Esophagus (tissue), 2 donors: ENCODE measurements around the gene OR7C1. TPM values are rescaled to one million over a fixed set of nuclear protein-coding genes. Genes with fewer than 3 reads are reported as not detected.
"Not testable (repeated sequence)": the region's sequence is repeated elsewhere in the genome, so short reads cannot be mapped to it uniquely, and the experiment has no call there.

Experiments
- H3K27ac ChIP-seq, 2 donors: one replicate each; pipeline ENCODE4 v1.5.1; 2013; ENCODE audit warnings: low read depth in 2 of 2, mild to moderate bottlenecking in 2 of 2, inconsistent platforms in 1 of 2, low read length in 1 of 2, moderate library complexity in 1 of 2
- H3K27me3 ChIP-seq, 2 donors: one replicate each; pipeline ENCODE4 v1.6.1; 2013; ENCODE audit warnings: low read length in 2 of 2, control low read depth in 1 of 2, mild to moderate bottlenecking in 1 of 2; ENCODE audit not compliant: insufficient read depth in 2 of 2, control insufficient read depth in 1 of 2
- H3K36me3 ChIP-seq, 2 donors: one replicate each; pipeline ENCODE4 v1.6.1; 2013; ENCODE audit warnings: low read length in 1 of 2; ENCODE audit not compliant: control insufficient read depth in 2 of 2, insufficient read depth in 2 of 2
- H3K4me1 ChIP-seq, 2 donors: one replicate each; pipeline ENCODE4 v1.6.1; 2013; ENCODE audit warnings: low read length in 1 of 2; ENCODE audit not compliant: control insufficient read depth in 2 of 2, insufficient read depth in 2 of 2
- H3K4me3 ChIP-seq, 2 donors: one replicate each; pipeline ENCODE4 v1.5.1; 2013; ENCODE audit warnings: low read length in 2 of 2, mild to moderate bottlenecking in 2 of 2, low read depth in 1 of 2, moderate library complexity in 1 of 2
- H3K9me3 ChIP-seq, 2 donors: one replicate each; pipeline ENCODE4 v1.6.1; 2013; ENCODE audit warnings: mild to moderate bottlenecking in 2 of 2, low read depth in 1 of 2, low read length in 1 of 2, moderate library complexity in 1 of 2; ENCODE audit not compliant: control insufficient read depth in 2 of 2, insufficient read depth in 1 of 2
- WGBS, 2 donors: extraction: QIAGEN DNeasy Blood & Tissue Kit; methylation state at CpG; one replicate each; pipeline ENCODE4 v1.1.7; 2013; 5-methylcytosine and 5-hydroxymethylcytosine counted together
- polyA plus RNA-seq, 2 donors: library from polyadenylated mRNA; stranded (reverse); fragments of 200-250 nt; gene quantifications; one replicate each; pipeline ENCODE4 v1.2.3, GENCODE V29; 2013
- donor health status: healthy with polysubstance abuse.
- donor health status: Bipolar disorder and iron deficiency.

Gene OR7C1
- polyA plus RNA-seq, 2 donors = 0.01 to 0.02 TPM

DNA sequence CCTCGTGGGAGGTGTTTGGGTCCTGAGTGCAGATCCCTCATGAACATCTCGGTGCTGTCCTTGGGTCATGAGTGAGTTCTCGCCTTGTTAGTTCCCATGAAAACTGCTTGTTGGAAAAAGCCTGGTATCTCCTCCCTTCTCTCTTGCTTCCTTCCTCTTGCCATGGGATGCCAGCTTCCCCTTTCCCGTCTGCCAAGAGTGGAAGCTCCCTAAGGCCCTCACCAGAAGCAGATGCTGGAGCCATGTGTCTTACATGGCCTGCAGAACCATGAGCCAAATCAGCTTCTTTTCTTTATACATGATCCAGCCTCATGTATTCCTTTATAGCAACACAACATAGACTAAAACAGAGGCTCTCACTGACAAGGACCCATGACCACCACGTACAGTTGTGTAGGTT, 64.8 kb downstream of the OR7C1 start:
- WGBS, 2 donors = 74 to 81% methylated on average over 5 of the region's 5 CpGs
- H3K4me1 ChIP-seq = no peaks in the 10 kb centered on the region
- H3K4me3 ChIP-seq = no peak overlapping the region
- H3K36me3 ChIP-seq = no peaks in the 10 kb centered on the region
- no peaks in the 10 kb centered on the region for H3K27me3 ChIP-seq
- no peaks in the 10 kb centered on the region for H3K9me3 ChIP-seq
- no peak overlapping the region for H3K27ac ChIP-seq

GRCh38 chr19:14769201-14769600, 65.8 kb downstream of the OR7C1 start:
- Histone ChIP-seq H3K4me3 (no peak overlapping the region), H3K27ac (no peak overlapping the region), H3K36me3 (no peaks in the 10 kb centered on the region), H3K27me3 (no peaks in the 10 kb centered on the region), H3K9me3 (no peaks in the 10 kb centered on the region), H3K4me1 (no peaks in the 10 kb centered on the region)
- WGBS, 2 donors = 78 to 91% methylated on average over 5 of the region's 5 CpGs

GRCh38 chr19:14768001-14768400, 67.0 kb downstream of the OR7C1 start:
- Histone ChIP-seq H3K4me1 (no peaks in the 10 kb centered on the region), H3K4me3 (no peak overlapping the region), H3K27ac (no peak overlapping the region), H3K9me3 (no peaks in the 10 kb centered on the region), H3K36me3 (no peaks in the 10 kb centered on the region), H3K27me3 (no peaks in the 10 kb centered on the region)
- WGBS, 2 donors = 79 to 91% methylated on average over 2 of the region's 2 CpGs

- Histone ChIP-seq H3K4me3 (no peak overlapping the region), H3K27ac (no peak overlapping the region), H3K4me1 (no peaks in the 10 kb centered on the region), H3K27me3 (no peaks in the 10 kb centered on the region), H3K9me3 (no peaks in the 10 kb centered on the region), H3K36me3 (no peaks in the 10 kb centered on the region)
- 74 to 84% methylated on average over 2 of the region's 2 CpGs for WGBS, 2 donors
These were observed 67.5 kb downstream of the OR7C1 start for GRCh38 chr19:14767466-14767971.

DNA sequence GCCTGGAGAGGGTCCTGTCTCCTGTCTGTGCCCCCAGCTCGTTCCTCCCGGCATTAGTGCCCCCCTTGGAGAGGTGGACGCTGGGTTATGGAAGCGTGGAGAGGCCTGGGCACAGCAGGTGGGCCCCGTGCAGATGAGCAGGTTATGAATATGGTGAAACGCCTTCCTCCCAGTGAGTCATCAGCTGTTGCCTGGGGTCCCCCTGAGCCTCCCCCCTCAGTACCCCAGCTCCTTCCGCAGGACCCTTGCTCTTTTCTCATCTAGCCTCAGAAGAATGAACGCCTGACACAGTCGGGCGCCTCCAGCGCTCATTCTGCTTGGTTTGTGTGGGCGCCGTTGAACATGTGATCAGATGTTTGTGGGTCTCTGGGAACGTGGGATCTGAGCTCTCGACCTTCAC, 69.1 kb downstream of the OR7C1 start:
- H3K36me3 ChIP-seq, H3K9me3 ChIP-seq, H3K27ac ChIP-seq, H3K4me1 ChIP-seq, H3K27me3 ChIP-seq, H3K4me3 ChIP-seq: not testable (repeated sequence)
- 83 to 84% methylated on average over 15 of the region's 15 CpGs for WGBS, 2 donors

DNA sequence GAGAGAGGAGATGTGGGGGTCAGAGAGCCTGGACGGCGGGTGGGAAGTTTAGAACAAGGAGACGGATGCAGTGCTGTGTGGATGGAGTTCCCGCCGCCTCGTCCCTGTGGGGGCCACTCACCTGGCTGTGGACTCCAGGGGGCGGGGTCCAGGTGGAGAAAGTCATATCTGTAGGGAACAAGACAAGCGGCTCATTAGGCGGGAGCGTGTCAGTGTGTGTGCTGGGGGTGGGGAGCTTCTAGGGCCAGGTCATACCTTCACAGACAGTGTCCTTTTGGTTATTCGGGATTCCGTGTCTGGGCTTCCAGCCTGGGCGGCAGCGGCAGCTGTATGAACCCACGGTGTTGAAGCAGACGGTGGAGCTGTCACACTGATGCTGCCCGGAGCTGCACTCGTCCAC, 69.6 kb downstream of the OR7C1 start:
- not testable (repeated sequence) for H3K9me3 ChIP-seq, H3K27me3 ChIP-seq, H3K27ac ChIP-seq, H3K36me3 ChIP-seq, H3K4me1 ChIP-seq, H3K4me3 ChIP-seq
- 93 to 95% methylated on average over 5 to 9 of the region's 18 CpGs for WGBS, 2 donors

DNA sequence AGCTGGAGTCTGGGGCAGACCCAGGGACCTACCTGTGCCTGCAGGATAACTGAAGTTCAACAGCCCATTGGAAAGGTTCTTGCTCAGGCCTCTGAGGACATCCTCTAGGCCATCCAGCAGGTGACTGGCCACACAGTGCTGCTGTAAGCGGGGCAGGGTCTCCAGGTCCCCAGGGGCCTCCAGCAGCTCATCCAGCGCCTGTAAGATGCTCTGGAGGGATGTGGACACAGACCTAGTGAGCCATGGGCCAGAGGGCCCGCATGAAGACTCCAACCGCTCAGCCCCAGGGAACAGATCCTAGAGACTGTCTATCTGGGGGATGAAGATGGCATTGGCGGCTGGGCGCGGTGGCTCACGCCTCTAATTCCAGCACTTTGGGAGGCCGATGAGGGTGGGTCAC, 70.6 kb downstream of the OR7C1 start:
- H3K27ac ChIP-seq = no peak overlapping the region
- H3K9me3 ChIP-seq = no peaks in the 10 kb centered on the region
- H3K36me3 ChIP-seq = no peaks in the 10 kb centered on the region
- no peaks in the 10 kb centered on the region for H3K4me1 ChIP-seq
- 89 to 93% methylated on average over 9 of the region's 9 CpGs for WGBS, 2 donors
- no peaks in the 10 kb centered on the region for H3K27me3 ChIP-seq
- H3K4me3 ChIP-seq = no peak overlapping the region

DNA sequence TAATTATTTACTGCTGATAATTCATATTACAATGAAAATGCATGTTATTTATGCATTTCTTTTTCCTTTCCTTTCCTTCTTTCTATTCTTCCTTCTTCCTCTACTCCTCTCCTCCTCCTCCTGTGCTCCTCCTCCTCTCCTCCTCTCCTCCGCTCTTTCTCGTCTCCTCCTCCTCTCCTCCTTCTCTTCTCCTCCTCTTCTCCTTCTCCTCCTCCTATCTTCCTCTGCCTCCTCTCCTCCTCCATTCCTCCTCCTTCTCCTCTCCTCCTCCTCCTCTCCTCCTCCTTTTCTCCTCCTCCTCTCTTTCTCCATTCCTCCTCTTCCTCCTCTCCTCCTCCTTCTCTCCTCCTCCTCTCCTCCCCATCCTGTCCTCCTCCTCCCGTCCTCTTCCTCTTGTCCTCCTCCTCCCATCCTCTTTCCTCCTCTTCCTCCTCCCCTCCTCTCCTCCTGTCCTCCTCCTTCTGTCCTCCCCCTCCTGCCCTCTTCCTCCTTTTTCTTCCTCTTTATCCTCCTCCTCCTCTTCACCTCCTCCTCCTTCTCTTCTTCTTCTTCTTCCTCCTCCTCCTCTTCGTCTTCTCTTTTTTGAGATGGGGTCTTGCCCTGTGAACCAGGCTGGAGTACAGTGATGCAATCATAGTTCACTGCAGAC, 71.4 kb downstream of the OR7C1 start:
- Histone ChIP-seq H3K9me3 (no peaks in the 10 kb centered on the region), H3K4me3 (no peak overlapping the region), H3K27ac (no peak overlapping the region), H3K36me3 (no peaks in the 10 kb centered on the region), H3K27me3 (no peaks in the 10 kb centered on the region), H3K4me1 (no peaks in the 10 kb centered on the region)
- WGBS, 2 donors = 72 to 73% methylated on average over 4 of the region's 4 CpGs

- no peaks in the 10 kb centered on the region for H3K4me1 ChIP-seq
- H3K4me3 ChIP-seq = no peak overlapping the region
- 85 to 86% methylated on average over 2 of the region's 2 CpGs for WGBS, 2 donors
- no peaks in the 10 kb centered on the region for H3K9me3 ChIP-seq
- no peaks in the 10 kb centered on the region for H3K36me3 ChIP-seq
- no peaks in the 10 kb centered on the region for H3K27me3 ChIP-seq
- no peak overlapping the region for H3K27ac ChIP-seq
These were observed 72.9 kb downstream of the OR7C1 start for GRCh38 chr19:14762111-14762510.

DNA sequence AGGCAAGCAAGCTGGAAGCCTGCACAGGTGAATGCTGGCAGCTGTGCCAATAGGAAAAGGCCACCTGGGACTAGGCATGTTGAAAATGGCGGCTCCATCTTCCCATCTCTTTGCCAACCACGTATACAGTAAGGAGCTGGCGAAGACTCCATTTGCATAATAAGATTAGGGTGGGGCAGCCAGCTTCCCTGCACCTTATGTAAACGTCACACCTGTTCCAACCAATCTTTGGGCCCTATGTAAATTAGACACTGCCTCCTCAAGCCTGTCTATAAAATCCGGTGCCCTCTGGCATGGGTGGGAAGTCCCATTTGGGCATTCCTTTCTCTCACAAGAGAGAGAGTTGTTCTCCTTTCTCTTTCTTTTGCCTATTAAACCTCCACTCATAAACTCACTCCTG, 73.4 kb downstream of the OR7C1 start:
- Histone ChIP-seq H3K27ac (no peak overlapping the region), H3K27me3 (no peaks in the 10 kb centered on the region), H3K9me3 (no peaks in the 10 kb centered on the region), H3K36me3 (no peaks in the 10 kb centered on the region), H3K4me3 (no peak overlapping the region), H3K4me1 (no peaks in the 10 kb centered on the region)
- WGBS, 2 donors = 48 to 62% methylated on average over 5 of the region's 5 CpGs
